SK-N-SH treated with all-trans-retinoic acid at 6 μM for 48 hours (cell line): ENCODE results near the gene POLD2.

Source experiments
- CREB5 ChIP-seq: fragments of 250-450 bp; sonication (Bioruptor Pico); IDR thresholded peaks from 2 replicates; pipeline ENCODE4 v1.5.1; 2020; ENCODE audit warnings: low read depth, mild to moderate bottlenecking, moderate library complexity
- CSDC2 ChIP-seq: fragments of 250-450 bp; sonication (Bioruptor Pico); IDR thresholded peaks from 2 replicates; pipeline ENCODE4 v1.5.0; 2020; ENCODE audit warnings: mild to moderate bottlenecking, moderate library complexity
- OSR1 ChIP-seq: fragments of 250-450 bp; sonication (Bioruptor Pico); IDR thresholded peaks from 2 replicates; pipeline ENCODE4 v1.8.0; 2022; ENCODE audit warnings: moderate library complexity, mild to moderate bottlenecking, inconsistent platforms
- PATZ1 ChIP-seq: fragments of 250-450 bp; sonication (Bioruptor Pico); IDR thresholded peaks from 2 replicates; pipeline ENCODE4 v1.8.0; 2020; ENCODE audit warnings: mild to moderate bottlenecking, moderate library complexity, borderline replicate concordance
- POU6F1 ChIP-seq: fragments of 250-450 bp; sonication (Bioruptor Pico); IDR thresholded peaks from 2 replicates; pipeline ENCODE4 v1.8.0; 2021; ENCODE audit warnings: low read depth, mild to moderate bottlenecking, moderate library complexity, borderline replicate concordance
- PPARA ChIP-seq: fragments of 250-450 bp; sonication (Bioruptor Pico); IDR thresholded peaks from 2 replicates; pipeline ENCODE4 v1.5.0; 2020; ENCODE audit warnings: mild to moderate bottlenecking, borderline replicate concordance
- RARB ChIP-seq: fragments of 250-450 bp; sonication (Bioruptor Pico); IDR thresholded peaks from 2 replicates; pipeline ENCODE4 v1.8.0; 2021; ENCODE audit warnings: mild to moderate bottlenecking, moderate library complexity
- TOX ChIP-seq: fragments of 250-450 bp; sonication (Bioruptor Pico); IDR thresholded peaks from 2 replicates; pipeline ENCODE4 v1.8.0; 2021; ENCODE audit warnings: mild to moderate bottlenecking, moderate library complexity, borderline replicate concordance
- ZFP3 ChIP-seq: fragments of 250-450 bp; sonication (Bioruptor Pico); IDR thresholded peaks from 2 replicates; pipeline ENCODE4 v1.5.0; 2020; ENCODE audit warnings: mild to moderate bottlenecking, moderate library complexity
- ZFP30 ChIP-seq: fragments of 450-650 bp; formaldehyde crosslinking; IDR thresholded peaks from 2 replicates; pipeline ENCODE4 v1.5.0; 2022; ENCODE audit warnings: mild to moderate bottlenecking, moderate library complexity
- ZNF565 ChIP-seq: fragments of 450-650 bp; formaldehyde crosslinking; conservative IDR thresholded peaks from 2 replicates; pipeline ENCODE4 v1.5.0; 2020; ENCODE audit warnings: low read depth, mild to moderate bottlenecking, moderate library complexity
- ZNF70 ChIP-seq: fragments of 450-650 bp; formaldehyde crosslinking; IDR thresholded peaks from 2 replicates; pipeline ENCODE4 v1.5.0; 2020; ENCODE audit warnings: mild to moderate bottlenecking, moderate library complexity
- ZNF8 ChIP-seq: fragments of 450-650 bp; formaldehyde crosslinking; IDR thresholded peaks from 2 replicates; pipeline ENCODE4 v1.5.0; 2020; ENCODE audit warnings: mild to moderate bottlenecking, moderate library complexity

GRCh38 chr7:44064791-44065430 lies 58.4 kb downstream of the POLD2 start:
- TF ChIP-seq RARB (no peak), CREB5 (CRISPR knock-in tag) (no peak), ZFP3 (CRISPR knock-in tag) (no peak), ZNF565 (no peak), PATZ1 (no peak), ZNF8 (no peak), PPARA (CRISPR knock-in tag) (no peak), ZFP30 (CRISPR knock-in tag) (no peak), CSDC2 (no peak), OSR1 (no peak), TOX (CRISPR knock-in tag) (no peak), ZNF70 (no peak), POU6F1 (CRISPR knock-in tag) (no peak)
